Pancreas (tissue), 10 donors: ENCODE data around the gene SORCS2. TPM values are rescaled to one million over a fixed set of nuclear protein-coding genes. Genes with fewer than 3 reads are reported as not detected.

ENCODE experiments used
- ATAC-seq, 4 donors: fragments of 200-7000 bp; cut with Tn5 transposase; one replicate each; pipeline versions ENCODE4 v1.8.0 to v1.9.1; 2020; ENCODE audit warnings: mild to moderate bottlenecking in 4 of 4, moderate library complexity in 4 of 4
- DNase-seq, 6 donors: peaks; one replicate each; pipeline ENCODE4 v3.0.0-alpha.2; 2020
- FAIRE-seq: peaks from 2 replicates; lab custom pipeline; 2012; peaks lifted over from hg19 to GRCh38; lab: Jason Lieb, UNC
- H3K27ac ChIP-seq, 4 donors: fragments of 200-600 bp; sonication (generic); 1 replicate in 3 of 4; 2 replicates in 1 of 4; pipeline versions ENCODE4 v1.5.0 to v1.8.0; 2020
- H3K27me3 ChIP-seq, 4 donors: fragments of 200-600 bp; one replicate each; pipeline ENCODE4 v1.8.0; 2021
- H3K36me3 ChIP-seq, 3 donors: fragments of 200-600 bp; sonication (generic) in 1 of 3; one replicate each; pipeline versions ENCODE4 v1.5.0 to v1.8.0; 2020 to 2021
- H3K4me1 ChIP-seq, 3 donors: fragments of 200-600 bp; one replicate each; pipeline ENCODE4 v1.8.0; 2021
- H3K4me3 ChIP-seq, 4 donors: fragments of 200-600 bp; sonication (generic) in 2 of 4; one replicate each; pipeline versions ENCODE4 v1.5.0 to v1.8.0; 2020 to 2021
- H3K9me3 ChIP-seq, 4 donors: fragments of 200-600 bp; one replicate each; pipeline ENCODE4 v1.8.0; 2021
- WGBS, 2 donors: extraction: QIAGEN DNeasy Blood & Tissue Kit; methylation state at CpG; one replicate each; pipeline ENCODE4 v1.1.7; 2013; 5-methylcytosine and 5-hydroxymethylcytosine counted together
- intact Hi-C, 3 donors: fragments of 100-400 bp; cut with DNase I; formaldehyde crosslinking; loops; one replicate each; pipeline versions ENCODE4 v1.11.1 to v1.14.2; 2022
- polyA plus RNA-seq, 2 donors: library from polyadenylated mRNA; stranded (reverse); fragments of 200-250 nt; gene quantifications; one replicate each; pipeline ENCODE4 v1.2.3, GENCODE V29; 2013
- total RNA-seq, 6 donors: library from RNA; stranded (reverse); fragmentation: NEBNext Ultra II Directional in 4 of 6; extraction: Animal tissue kit (Norgen Biotek cat#: 25700) in 4 of 6; gene quantifications; one replicate each; pipeline versions ENCODE4 v1.2.1 to v1.2.4, GENCODE V29; 2021 to 2023
- TF ChIP-seq, protein P1 (sequence below), 4 donors: fragments of 200-600 bp; sonication (generic) in 3 of 4; IDR thresholded peaks; one replicate each; pipeline versions ENCODE4 v1.5.0 to v1.8.0; 2021; ENCODE audit warnings: antibody characterized with exemption in 4 of 4
- donor health status: healthy with polysubstance abuse.
- donor health status: DM: no; HTN: no; CAD: no; lungs with moderate emphysema.
- donor health status: DM: no; HTN: no; CAD: no.
- donor health status: control.
- donor health status: control.
- donor health status: Bipolar disorder and iron deficiency.
- donor health status: DM: yes; HTN: yes; CAD: no.
- donor health status: DM: no; HTN: no; CAD: no.
- donor health status: DM: no; HTN: no; CAD: no.
- donor health status: DM: yes; HTN: yes; CAD: no.

SORCS2 gene
- total and polyA plus RNA-seq, 8 donors = 0.14 to 1.7 (median 0.42) TPM

DNA sequence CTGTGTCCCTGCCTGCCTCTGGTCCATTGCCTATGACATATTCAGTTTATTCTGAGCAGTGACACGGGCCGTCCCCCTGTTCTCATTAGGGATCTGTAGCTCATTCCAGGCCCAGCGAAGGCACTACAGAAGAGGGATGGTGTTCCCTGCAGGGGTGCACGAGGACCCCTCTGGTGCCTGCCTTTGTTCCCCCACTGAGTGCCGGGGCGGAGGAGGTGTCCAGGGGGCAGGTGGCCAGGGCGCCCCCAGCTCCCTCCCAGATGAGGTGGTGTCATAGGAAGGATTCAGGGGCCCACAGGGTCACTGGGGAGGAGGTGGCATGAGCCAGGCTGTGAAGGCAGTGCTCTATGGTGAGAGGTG lies 61.0 kb downstream of the SORCS2 start:
- no peak overlapping the region for H3K27ac ChIP-seq
- H3K27me3 ChIP-seq = no peaks in the 10 kb centered on the region
- DNase-seq = no peak
- H3K36me3 ChIP-seq = no peaks in the 10 kb centered on the region
- no peak for ATAC-seq
- H3K4me3 ChIP-seq = no peak overlapping the region
- TF ChIP-seq, protein P1, sequence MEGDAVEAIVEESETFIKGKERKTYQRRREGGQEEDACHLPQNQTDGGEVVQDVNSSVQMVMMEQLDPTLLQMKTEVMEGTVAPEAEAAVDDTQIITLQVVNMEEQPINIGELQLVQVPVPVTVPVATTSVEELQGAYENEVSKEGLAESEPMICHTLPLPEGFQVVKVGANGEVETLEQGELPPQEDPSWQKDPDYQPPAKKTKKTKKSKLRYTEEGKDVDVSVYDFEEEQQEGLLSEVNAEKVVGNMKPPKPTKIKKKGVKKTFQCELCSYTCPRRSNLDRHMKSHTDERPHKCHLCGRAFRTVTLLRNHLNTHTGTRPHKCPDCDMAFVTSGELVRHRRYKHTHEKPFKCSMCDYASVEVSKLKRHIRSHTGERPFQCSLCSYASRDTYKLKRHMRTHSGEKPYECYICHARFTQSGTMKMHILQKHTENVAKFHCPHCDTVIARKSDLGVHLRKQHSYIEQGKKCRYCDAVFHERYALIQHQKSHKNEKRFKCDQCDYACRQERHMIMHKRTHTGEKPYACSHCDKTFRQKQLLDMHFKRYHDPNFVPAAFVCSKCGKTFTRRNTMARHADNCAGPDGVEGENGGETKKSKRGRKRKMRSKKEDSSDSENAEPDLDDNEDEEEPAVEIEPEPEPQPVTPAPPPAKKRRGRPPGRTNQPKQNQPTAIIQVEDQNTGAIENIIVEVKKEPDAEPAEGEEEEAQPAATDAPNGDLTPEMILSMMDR (IDR thresholded peaks at IDR 0.05) = no peak
- H3K4me1 ChIP-seq = no peaks in the 10 kb centered on the region
- FAIRE-seq = no peak
- intact Hi-C loops = no loop called here
- no peaks in the 10 kb centered on the region for H3K9me3 ChIP-seq
- 79 to 80% methylated on average over 7 of the region's 7 CpGs for WGBS, 2 donors

DNA sequence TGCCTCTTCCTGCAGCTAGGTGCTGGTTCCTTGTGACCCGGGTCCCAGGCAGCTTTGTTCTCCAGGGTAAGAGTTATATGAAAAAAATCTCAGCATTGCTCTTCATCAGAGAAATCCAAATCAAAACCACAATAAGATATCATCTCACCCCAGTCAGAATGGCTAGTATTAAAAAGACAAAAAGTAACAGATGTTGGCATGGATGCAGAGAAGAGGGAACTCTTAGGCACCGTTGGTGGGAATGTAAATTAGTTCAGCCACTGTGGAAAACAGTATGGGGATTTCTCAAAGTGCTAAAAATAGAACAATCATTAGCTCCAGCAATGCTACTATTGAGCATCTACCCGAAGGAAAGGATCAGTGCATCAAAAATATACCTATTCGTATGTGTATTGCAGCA lies 61.5 kb downstream of the SORCS2 start:
- intact Hi-C loops = no loop called here
- H3K27me3 ChIP-seq = no peaks in the 10 kb centered on the region
- H3K4me1 ChIP-seq = no peaks in the 10 kb centered on the region
- H3K36me3 ChIP-seq = no peaks in the 10 kb centered on the region
- no peak overlapping the region for H3K4me3 ChIP-seq
- no peak for FAIRE-seq
- DNase-seq = no peak
- no peaks in the 10 kb centered on the region for H3K9me3 ChIP-seq
- TF ChIP-seq, protein P1 (IDR thresholded peaks at IDR 0.05) = no peak
- ATAC-seq = no peak
- H3K27ac ChIP-seq = no peak overlapping the region
- WGBS, 2 donors = 69 to 71% methylated on average over 4 of the region's 4 CpGs

DNA sequence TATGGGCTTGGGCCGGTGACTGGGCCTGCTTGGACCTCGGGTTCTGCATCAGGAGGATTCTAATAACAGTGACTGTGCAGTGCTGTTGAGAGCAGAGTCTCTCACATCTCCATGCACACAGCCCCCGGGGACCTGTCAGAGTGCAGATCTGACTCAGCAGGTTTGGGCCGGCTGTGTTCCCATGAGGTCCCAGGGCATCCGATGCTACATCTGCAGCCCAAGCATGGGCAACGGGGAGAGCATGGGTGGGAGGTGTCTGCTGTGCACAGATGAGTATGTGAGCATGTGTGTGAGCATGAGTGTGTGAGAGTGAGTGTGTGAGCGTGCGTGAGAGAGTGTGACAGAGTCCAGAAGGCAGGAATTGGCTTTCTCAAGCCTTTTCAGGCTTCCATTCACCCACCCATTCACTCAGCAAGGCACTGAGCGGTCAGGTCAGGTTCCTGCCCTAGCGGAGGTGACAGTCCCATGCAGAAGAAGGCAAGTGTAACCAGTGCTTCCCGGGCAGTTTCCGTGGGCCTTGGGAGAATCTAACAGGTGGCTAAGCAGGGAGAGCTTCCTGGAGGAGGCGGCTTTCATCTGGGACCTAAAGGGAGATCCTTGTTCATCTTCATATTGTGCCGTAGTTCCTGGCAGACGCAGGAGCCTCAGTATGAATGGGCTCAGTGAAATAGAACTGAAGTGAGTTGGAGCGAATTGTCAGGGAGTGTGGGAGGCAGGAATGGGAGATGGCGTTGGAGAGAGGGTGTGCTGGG lies 62.6 kb downstream of the SORCS2 start:
- TF ChIP-seq, protein P1 (IDR thresholded peaks at IDR 0.05) = no peak
- H3K4me1 ChIP-seq = no peaks in the 10 kb centered on the region
- H3K27ac ChIP-seq = no peak overlapping the region
- no peaks in the 10 kb centered on the region for H3K27me3 ChIP-seq
- H3K9me3 ChIP-seq = no peaks in the 10 kb centered on the region
- intact Hi-C loops = no loop called here
- no peak for DNase-seq
- 85 to 90% methylated on average over 17 of the region's 17 CpGs for WGBS, 2 donors
- FAIRE-seq = no peak
- ATAC-seq = no peak
- H3K36me3 ChIP-seq = no peaks in the 10 kb centered on the region
- H3K4me3 ChIP-seq = no peak overlapping the region

DNA sequence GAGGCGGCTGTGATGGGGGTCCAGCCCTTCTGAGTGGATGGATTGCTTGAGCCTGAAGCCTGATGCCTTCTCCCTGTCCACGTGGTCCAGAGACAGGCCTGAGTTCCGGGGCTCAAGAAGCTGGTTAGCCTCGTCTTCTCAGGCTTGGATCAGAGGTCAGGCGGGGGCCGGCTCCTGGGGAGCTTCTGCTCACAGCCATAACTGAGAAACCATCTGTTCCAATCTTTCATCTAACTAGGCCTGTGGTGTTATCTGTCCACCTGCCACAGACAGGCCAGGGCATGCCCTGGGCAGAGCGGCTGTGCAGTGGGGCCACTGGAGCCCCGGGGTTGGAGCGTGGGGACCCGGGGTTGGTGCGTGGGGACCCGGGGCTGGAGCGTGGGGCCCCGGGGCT lies 63.1 kb downstream of the SORCS2 start:
- WGBS, 2 donors = 89 to 93% methylated on average over 8 to 14 of the region's 14 CpGs
- DNase-seq (no peak), ATAC-seq (no peak), FAIRE-seq (no peak)
- no peak overlapping the region for H3K27ac ChIP-seq
- intact Hi-C loops = no loop called here
- TF ChIP-seq, protein P1 (IDR thresholded peaks at IDR 0.05) = no peak
- H3K4me1 ChIP-seq = no peaks in the 10 kb centered on the region
- no peak overlapping the region for H3K4me3 ChIP-seq
- H3K27me3 ChIP-seq = no peaks in the 10 kb centered on the region
- H3K9me3 ChIP-seq = no peaks in the 10 kb centered on the region
- no peaks in the 10 kb centered on the region for H3K36me3 ChIP-seq

DNA sequence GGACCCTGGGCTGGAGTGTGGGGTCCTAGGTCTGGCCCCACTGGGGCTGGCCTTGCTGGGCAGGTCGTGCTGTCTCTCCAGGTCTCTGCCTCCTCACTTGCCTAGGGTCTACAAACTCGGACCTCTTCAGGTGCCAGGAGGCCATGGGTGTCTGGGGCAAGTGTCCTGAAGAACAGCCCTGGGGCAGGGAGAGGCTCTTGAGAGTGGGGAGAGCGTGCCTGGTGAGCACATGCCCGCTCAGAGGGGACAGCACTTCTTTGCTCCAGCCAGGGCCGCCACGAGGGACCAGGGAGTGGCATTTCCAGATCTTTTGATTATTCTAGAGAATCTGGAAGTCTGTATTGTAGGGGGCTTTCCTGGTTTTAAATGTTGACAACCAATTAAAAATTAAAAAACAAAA lies 63.7 kb downstream of the SORCS2 start:
- Histone ChIP-seq H3K27ac (no peak overlapping the region), H3K4me1 (no peaks in the 10 kb centered on the region), H3K27me3 (no peaks in the 10 kb centered on the region), H3K36me3 (no peaks in the 10 kb centered on the region), H3K9me3 (no peaks in the 10 kb centered on the region), H3K4me3 (no peak overlapping the region)
- ATAC-seq (no peak), DNase-seq (no peak), FAIRE-seq (no peak)
- TF ChIP-seq, protein P1 (IDR thresholded peaks at IDR 0.05) = no peak
- intact Hi-C loops = no loop called here
- WGBS, 2 donors = 87 to 89% methylated on average over 6 of the region's 6 CpGs
